ENCODE measurements around the gene GLRX.
A peak's percentile ranks its signal among the peaks of the same experiment; 100 is the strongest.
"Not testable (repeated sequence)": the region's sequence is repeated elsewhere in the genome, so short reads cannot be mapped to it uniquely, and the experiment has no call there.

GLRX gene

DNA sequence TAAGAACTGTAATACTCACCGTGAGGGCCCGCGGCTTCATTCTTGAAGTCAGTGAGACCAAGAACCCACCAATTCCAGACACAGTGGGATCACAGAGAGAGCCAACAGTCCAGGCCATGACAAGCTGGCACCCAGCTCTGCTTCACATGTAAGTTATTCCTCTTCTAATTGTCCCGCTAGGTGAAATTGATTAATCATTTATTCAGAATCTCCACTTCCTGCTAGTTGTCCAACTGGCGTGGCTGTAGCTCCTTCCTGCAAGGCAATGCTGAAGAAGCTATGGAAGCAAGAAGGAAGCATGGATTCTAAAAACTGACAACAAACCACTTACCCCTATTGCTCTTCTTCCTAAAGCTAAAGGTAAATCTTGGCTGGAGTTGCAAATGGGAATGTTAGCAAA lies 30.0 kb upstream of the GLRX start:
- no peak for DNase-seq (ENCODE audit: low read depth)

GRCh38 chr5:95851141-95851540 lies 28.6 kb upstream of the GLRX start:
- DNase-seq (ENCODE audit: low read depth): not testable (repeated sequence)

GRCh38 chr5:95850391-95850894 lies 27.9 kb upstream of the GLRX start:
- no peak for DNase-seq (ENCODE audit: low read depth)

DNA sequence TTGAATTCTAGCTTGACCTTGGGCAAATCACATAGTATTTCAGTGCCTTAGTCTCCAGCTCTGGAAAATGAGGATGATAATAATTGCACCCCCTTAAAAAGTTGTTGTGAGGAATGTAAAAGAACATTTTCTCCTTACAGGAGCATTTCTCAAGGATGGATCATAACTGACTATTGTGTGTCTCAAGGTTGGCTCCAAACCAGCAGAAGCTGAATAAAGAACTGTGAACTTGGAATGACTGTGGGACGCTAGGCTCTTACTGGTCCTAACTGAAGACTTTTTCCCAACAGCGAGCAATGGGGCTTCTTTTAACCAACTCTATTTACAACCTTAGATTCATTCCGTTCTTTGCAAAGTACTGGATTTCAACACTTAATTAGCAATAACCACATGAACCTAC lies 26.2 kb upstream of the GLRX start:
- DNase-seq (ENCODE audit: low read depth): no peak

DNA sequence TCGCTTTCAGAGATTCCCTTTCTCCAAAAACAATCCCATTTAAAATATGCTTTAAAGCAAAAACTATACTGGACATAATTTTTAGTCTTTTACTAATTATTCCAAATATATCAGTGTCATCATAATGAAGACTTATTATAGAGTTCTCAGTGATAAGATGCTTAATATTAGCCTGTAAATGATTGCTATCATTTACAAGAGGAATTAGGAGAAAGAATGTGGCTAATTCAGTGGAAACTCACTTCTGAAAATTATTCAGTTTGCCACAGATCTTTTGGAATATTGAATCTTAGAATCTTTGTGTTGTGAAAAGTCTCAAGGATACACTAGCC lies 24.7 kb upstream of the GLRX start:
- DNase-seq (ENCODE audit: low read depth): no peak

GRCh38 chr5:95846554-95847260 lies 24.2 kb upstream of the GLRX start:
- DNase-seq (ENCODE audit: low read depth): peak; percentile 29

GRCh38 chr5:95845391-95845790 lies 22.9 kb upstream of the GLRX start:
- no peak for DNase-seq (ENCODE audit: low read depth)

DNA sequence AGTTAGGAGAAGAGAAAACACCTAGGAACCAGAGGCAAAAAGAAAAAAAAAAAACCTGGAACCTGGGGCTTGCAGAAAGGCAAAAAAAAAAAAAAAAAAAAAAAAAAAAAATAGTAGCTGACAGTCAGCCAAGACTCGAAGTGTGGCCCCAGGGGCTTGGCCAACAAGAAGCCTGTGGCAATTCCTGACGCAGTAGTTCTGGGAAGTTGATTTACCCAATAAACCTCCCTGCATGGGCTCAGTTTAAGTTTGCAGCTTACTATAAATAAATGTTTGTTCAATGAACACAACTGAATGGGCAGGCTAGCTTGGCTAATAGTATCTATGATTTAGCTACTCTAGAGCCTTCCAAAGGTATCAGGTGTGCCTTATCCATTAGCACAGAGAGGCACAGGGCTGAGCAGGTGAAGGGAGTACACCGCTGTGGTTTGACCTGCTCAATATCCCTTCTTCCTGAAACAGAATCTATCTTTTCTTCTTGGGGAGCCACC lies 21.3 kb upstream of the GLRX start:
- DNase-seq (ENCODE audit: low read depth): no peak

GRCh38 chr5:95842854-95843544 lies 20.5 kb upstream of the GLRX start:
- peak; percentile 50 for DNase-seq (ENCODE audit: low read depth)

DNA sequence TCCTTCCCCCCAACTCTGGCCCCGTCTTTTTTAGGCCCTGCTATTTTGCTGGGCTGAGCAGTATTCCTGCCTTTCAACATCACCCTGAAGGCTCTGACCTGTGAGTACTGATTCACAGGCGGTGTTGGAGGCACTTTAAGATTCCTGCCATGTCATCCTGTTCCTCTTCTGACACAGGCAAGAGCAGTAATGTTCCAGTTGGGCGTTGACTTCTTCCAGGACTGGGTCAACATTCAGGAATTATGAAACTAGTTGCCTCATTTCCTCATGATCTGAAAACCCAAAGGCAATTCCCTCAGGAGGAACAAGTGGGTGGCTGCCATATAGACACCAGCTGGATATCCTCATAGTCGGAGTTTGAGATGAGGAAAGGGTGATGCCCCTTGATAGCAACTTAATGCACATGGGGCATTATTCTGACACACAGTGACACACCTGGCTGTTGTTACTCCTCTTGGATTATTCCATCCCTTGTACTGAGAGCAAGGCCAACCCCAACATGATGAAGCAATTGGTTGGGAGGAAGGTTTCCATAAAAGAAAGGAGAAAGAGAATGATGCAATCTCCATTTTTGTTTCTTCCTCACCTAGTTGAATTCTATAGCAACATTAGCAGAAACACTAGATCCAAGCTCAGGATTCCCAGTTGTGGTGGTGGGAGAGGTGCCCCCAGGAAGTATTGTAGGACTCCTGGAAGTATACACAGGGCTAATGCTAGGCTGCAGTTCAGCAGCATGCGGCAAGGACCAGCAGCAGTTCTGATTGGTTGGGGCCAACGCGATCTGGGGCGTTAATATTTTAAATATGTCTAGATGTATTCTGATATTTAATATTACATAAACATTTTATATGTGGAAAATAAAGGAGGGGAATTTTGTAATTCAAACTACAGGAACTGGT lies 19.6 kb upstream of the GLRX start:
- no peak for DNase-seq (ENCODE audit: low read depth)

DNA sequence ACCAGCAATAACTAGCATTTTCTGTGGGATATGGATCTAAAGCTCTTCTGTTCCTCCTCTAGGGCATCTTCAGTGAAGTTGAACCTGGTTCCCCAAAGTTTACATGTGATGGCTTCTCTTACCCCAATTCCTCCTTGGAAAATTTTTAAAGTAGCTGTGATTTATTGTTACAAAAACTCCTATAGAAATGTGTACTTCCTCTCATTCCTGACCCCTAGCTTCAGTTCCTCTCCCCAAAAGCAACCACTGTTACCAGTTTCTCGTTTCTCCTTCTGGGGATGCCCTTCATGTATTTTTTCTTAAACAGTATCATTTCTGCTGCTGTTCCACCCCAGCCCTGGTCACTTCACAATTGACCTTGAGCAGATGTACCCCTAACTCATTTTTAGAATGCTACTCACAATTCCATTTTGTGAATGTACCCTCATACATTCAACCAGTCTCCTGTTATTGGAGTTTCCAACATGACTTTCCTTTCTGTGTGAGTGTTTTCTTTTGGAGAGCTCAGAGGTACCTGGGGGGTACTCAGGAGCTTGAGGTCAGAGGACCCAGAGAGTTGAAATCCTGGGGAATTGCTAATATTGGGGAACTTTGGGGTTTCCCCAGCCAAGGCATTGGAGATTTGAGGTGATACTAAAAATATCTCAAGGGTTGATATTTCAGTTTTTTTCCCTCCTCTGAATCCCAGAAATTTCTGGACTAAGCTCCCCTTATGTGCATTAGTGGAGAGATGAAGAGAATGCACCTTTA lies 18.6 kb upstream of the GLRX start:
- DNase-seq (ENCODE audit: low read depth): no peak

DNA sequence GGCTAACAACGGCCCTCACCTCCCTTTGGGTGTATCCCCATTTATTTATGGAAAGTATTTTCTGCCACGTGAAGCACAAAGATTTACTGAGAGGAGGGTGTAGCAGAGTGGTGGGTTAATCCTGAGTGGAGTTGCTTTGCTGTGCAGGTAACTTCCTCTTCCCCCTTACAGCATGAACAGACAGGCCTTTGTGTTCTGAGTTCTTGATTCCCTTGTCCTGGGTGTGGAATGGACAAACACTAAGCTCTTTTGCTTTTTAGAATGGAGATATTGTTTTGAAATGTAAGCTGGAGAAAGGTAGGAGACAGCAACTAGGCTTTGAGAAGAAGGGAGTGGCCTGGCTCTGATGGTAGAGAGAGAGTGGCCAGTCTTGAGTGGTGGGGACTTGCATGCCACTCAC lies 17.1 kb upstream of the GLRX start:
- no peak for DNase-seq (ENCODE audit: low read depth)

DNA sequence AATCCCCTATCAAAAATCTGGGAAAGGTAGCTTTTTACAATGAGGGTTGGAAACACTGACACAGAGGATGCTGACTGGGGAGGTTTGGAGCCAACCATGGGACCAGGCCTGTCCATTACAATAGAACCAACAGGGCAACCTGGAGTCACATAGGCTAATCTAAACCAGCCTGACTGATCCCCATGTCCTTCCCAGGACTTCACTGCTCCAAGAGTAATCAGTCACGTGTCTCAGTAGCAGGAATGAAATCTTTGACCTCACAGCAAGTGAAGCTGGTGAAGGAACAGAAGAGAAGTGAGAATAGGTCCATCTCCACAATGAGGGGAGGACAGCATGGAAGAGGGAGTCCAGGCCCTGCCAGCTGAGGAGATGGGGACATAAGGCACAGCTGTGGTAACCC lies 16.0 kb upstream of the GLRX start:
- no peak for DNase-seq (ENCODE audit: low read depth)

DNA sequence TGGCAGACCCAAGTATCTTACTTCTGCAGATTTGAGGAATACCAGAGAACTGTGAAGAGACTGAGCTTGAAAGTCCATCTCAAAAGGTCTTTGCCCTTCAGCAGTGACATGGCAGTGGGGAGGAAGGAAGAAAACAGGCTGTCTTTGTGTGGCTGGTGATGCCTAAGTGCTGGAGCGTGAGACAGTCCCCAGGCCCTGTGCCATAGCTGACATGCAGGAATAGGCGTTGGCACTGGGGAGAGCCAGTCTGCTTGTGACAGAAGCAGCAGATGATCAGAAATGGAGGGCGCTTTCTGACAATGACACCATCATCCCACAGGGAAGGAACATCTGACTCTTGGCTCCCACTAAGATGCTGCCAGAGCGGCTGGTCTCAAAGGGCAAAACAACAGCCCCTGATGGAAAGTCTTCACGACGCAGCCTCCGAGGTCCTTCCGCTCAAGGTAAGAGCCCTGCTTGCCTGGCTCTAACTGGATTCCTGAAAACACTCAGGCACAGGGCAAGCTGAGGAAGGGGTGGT lies 15.5 kb upstream of the GLRX start:
- no peak for DNase-seq (ENCODE audit: low read depth)

DNA sequence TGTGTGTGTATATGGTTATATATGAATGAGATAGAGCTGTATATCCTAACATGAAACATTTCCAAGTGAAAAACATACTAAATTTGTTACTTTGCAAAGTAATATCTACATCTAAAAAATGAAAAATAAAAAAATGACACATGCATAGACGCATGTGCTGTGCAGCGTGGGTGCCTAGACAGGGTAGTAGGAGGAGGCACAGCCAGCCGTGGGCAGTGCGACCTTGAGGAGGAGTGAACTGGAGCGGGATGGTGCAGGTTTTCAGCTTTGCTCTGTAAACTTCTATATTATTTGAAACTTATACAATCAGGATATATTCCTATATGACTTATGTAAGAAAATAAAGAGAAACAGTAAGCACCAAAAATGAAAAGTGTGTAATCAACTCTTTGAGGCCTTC lies 15.0 kb upstream of the GLRX start:
- no peak for DNase-seq (ENCODE audit: low read depth)

DNA sequence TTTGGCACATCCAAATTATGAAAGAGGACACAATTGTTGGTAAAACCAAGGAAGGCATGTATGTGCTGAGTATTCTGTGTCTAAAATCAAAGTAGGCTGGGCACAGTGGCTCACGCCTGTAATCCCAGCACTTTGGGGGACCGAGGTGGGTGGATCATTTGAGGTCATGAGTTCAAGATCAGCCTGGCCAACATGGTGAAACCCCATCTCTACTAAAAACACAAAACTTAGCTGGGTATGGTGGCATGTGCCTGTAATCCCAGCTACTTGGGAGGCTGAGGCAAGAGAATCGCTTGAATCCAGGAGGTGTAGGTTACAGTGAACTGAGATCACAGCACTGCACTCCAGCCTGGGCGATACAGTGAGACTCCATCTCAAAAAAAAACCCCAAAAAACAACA lies 14.4 kb upstream of the GLRX start:
- not testable (repeated sequence) for DNase-seq (ENCODE audit: low read depth)

- no peak for DNase-seq (ENCODE audit: low read depth)
Measured at GRCh38 chr5:95836544-95836943, 14.0 kb upstream of the GLRX start.

GRCh38 chr5:95835682-95836385 lies 13.3 kb upstream of the GLRX start:
- DNase-seq (ENCODE audit: low read depth): no peak

- DNase-seq (ENCODE audit: low read depth): no peak
Measured at GRCh38 chr5:95832664-95833063, 10.1 kb upstream of the GLRX start.

DNA sequence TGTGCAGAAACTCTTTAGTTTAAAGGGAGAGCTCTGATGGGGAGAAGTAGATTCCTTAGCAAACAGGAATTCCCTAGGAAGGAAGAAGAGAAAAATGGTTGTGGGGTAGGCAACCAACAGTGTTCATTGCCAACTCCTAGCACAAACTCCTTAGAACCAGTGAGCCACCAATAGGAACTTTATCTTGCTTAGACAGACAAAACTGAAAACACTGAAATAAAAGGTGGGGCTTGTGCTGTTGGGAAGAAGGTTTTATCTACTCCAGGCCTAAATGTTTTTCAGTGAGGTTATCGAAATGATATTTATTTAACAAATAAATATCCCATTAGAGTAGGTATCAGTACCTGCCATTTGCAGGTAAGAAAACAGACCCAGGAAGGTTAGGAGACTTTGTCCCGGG lies 7.7 kb upstream of the GLRX start:
- no peak for DNase-seq (ENCODE audit: low read depth)

DNA sequence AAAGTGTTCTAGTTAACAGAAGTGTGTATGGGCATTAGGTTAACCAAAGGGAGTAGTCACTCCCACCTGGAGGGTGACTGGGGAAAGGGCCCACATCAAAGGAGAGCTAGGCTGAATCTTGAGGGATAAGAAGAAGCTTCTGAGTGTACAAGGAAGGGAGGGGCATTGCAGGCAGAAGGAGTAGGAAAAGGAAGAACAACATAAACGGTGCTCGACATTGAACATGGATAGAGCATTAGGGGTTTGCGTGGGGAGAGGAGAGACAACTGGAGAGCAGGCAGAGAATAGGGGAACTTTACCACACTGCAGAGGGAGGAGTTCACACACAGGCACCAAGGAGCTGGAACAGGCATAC lies 5.3 kb upstream of the GLRX start:
- DNase-seq (ENCODE audit: low read depth): no peak

Data from T-helper 22 cell (primary cell).